Bone marrow (tissue), 2 donors: Measurements from ENCODE around the gene FBL.
A peak's percentile ranks its signal among the peaks of the same experiment; 100 is the strongest.
"Not testable (repeated sequence)": the region's sequence is repeated elsewhere in the genome, so short reads cannot be mapped to it uniquely, and the experiment has no call there.

Source experiments
- DNase-seq, 2 donors: peaks; one replicate each; lab custom pipeline; 2025; lab: John Stamatoyannopoulos, UW

The FBL gene

DNA sequence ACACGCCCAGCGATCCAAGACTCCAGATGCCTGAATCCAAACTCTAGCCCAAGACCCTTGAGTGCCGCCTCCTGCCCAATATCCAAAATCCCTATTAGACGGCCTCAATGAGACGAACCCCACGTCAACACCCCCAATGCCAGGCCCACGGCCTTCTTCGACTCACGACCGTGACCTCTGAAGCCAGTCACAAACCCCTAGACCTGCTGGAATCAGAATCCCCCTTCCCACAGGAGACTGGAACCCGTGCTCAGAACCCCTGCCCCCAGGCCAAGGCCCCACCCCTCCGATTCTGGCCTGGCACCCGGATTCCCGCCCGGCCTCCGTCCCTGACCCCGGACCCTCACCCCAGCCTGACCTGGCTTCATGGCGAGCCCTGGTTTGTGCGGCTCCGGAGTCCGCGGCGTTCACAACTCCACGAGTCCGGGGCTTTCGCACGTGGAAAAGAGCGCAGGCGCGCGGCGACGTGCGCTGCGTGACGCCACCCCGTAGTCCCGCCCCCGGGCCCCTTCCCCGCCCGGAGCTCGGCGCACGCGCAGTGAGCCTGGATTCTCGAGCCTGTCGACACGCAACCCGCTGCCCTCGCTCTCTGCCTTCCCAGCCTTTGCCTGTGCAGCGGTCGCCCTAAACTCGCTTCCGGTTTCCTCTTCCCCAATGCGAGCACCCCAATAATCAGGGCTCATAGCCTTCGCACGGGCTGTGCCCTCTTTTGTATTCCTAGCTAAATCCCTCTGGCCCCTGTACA, at the start of gene FBL:
Gene FBL (minus strand): TSS at position 447 of the 745 bp plus-strand sequence. CDS start 79 bp downstream, at position 368.
- peak; percentile 91 to 93 for DNase-seq

DNA sequence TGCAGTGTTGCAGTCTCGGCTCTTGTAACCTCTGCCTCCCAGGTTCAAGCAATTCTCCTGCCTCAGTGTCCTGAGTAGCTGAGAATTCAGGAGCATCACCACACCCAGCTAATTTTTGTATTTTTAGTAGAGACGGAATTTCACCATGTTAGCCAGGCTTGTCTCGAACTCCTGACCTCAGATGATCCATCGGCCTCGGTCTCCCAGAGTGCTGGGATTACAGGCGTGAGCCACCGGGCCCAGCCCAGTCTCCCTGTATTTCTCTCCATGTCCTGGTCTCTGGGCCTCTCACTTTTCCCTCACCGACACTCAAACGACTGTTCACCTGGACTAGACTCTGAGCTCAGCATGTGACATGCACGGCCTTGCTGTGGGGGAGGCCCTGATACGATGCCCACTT, 48.9 kb upstream of the FBL start:
- DNase-seq = not testable (repeated sequence)

GRCh38 chr19:39894236-39894606, 48.0 kb upstream of the FBL start:
- DNase-seq = not testable (repeated sequence)

DNA sequence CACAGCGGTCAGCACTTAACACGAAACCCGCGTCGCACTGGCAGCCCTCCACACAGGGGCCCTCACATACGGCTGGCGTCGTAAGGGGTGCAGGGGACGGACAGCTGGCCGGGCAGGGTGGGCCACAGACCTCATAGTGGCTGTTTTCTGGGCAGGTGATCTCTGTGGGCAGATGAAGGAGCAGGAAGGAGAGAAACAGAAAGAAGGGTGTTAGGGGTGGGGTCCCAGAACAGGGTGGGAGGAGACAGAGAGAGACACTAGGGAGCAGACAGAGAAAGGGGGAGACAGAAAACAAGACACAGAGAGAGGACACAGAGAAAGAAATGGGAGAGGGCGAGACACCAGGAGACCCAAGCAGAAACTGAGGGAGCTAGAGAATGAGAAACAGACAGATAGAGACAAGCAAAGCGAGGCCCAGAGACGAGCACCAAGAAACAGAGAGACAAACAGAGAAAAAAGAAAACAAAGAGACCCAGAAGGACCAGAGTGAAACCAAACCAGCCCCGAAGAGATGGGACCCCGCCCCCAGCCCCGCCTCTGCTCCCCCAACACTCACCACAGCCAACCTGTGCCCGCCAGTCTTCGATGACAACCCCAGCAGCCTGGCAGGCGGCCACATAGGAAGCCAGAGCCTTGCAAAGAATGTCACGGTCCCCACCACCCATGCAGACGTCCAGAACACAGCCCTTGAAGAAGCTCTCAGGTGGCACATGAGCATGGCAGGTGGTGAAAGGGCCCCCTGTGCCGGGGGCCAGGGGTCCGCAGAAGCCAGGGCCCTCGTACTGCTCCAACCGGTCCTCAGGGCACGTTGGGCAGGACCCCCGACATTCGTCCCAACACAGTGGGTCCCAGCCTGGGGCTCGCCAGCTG, 47.4 kb upstream of the FBL start:
- DNase-seq = not testable (repeated sequence)

GRCh38 chr19:39892506-39892902, 46.3 kb upstream of the FBL start:
- not testable (repeated sequence) for DNase-seq

GRCh38 chr19:39891660-39892505, 45.7 kb upstream of the FBL start:
- DNase-seq = not testable (repeated sequence)

DNA sequence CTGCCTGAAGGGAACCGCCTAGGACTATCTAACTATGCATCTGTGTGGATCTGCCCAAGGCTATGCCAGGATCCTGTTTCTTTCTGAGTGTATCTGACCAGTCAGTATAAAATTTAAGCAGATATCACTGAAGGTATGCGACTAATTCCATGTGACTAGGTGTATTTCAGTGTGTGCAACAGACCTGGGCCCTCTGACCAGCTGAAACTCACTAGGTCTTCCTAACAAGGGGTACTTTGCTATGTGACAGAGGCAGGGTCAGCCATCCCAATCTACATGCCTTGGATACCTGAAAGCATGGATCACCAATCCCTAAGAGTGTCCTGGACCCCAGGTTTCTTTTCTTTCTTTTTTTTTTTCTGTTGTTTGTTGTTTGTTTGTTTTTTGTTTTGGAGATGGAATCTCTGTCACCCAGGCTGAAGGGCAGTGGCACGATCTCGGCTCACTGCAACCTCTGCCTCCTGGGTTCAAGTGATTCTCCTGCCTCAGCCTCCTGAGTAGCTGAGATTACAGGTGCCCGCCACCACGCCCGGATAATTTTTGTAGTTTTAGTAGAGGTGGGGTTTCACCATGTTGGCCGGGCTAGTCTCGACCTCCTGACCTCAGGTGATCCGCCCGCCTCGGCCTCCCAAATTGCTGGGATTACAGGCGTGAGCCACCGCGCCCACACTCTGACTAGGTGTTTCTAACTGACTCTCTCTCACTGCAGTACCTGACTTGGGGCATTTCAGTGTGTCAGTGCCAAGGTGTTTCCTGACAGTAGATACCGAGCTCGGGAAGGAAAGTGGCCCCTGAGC, 44.8 kb upstream of the FBL start:
- DNase-seq = no peak

DNA sequence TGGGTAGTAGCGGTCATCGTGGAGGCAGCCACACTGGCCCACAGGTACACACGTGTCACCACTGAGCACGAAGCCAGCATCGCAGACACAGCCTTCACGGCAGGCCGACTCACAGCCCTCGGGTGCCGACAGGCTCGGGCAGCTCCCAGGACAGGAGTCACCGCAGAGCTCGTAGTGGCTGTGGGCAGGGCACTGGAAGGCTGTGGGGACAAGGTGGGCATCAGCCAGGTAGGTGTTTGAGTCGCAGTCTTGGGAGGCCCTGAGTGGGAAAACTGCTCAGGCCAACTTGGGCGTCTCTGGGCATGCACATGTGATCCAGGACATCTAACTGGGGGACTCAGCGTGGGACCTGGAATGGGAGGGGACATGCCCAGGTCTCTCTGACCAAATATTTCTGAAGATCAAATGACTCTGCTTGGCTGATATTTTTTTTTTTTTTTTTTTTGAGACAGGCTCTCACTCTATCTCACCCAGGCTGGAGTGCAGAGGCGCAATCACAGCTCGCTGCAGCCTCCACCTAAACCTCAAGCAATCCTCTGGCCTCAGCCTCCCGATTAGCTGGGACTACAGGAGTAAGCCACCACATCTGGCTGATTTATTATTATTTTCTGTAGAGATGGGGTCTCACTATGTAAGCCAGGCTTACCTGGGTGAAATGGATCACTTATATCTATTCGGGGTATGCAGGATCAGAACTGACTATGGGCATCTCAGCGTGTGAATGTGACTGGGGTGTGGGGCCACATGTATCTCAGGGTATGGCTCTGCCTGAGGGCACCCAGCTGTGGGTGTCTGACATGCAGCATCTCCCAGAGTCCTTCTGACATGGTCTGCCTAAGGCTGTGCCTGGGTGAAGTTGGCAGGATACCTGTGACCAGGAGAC, 43.9 kb upstream of the FBL start:
- DNase-seq = not testable (repeated sequence)

DNA sequence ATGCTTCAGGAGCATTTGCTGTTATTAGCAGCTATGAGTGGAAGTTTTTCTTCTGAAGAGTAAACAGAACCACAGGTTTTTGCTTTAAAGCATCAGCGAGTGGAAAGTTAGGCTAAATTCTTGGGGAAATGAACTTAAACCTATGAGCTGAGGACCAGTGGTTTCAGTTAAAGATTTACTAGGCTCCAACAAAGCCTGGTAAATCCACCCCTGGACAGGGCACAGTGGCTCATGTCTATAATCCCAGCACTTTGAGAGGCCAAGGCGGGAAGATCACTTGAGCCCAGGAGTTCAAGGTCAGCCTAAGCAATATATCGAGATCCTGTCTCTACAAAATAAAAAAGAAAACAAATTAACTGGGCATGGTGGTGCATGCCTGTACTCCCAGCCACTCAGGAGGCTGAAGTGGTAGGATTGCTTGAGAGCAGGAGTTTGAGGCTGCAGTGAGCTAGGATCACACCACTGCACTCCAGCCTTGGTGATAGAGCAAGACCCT, 41.3 kb upstream of the FBL start:
- DNase-seq = not testable (repeated sequence)

DNA sequence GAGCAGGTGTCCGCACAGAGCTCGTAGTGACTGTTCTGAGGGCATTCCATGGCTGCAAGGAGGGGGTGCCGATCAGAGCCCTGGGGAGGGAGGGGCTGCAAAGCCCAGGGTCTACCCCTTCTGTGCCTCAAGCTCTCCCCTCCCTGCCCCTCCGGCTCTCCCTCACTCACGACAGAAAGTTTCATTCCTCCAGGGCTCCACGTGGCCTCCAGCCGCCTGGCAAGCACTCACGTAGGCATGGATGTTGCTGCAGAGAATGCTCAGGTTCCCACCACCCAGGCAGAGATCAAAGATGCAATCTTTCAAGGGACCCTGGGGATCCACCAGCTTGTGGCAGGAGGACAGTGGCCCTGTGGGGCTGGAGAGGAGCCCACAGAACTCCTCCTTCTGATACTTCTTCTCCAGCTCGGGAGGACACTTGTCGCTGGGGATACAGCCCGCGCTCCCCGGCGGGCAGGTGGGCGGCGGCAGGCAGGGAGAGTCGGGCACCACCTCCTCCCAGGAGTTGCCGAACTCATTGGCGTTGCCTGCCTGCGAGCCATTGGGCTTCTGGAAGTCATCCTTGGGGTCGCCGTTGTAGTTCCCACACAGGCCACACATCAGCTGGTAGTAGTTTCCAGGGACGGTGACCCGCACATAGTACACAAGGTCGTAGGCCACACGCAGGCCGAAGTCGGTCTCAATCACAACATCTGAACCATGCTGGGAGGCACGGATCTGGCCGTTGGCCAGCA, 39.8 kb upstream of the FBL start:
- DNase-seq = not testable (repeated sequence)

- not testable (repeated sequence) for DNase-seq
Measured at GRCh38 chr19:39884721-39885120, 38.5 kb upstream of the FBL start.

GRCh38 chr19:39882645-39883044, 36.5 kb upstream of the FBL start:
- not testable (repeated sequence) for DNase-seq

GRCh38 chr19:39881495-39882110, 35.4 kb upstream of the FBL start:
- peak in 1 of 2 donors; percentile 19 for DNase-seq

- DNase-seq = not testable (repeated sequence)
Measured at GRCh38 chr19:39880241-39880640, 34.1 kb upstream of the FBL start.

GRCh38 chr19:39879796-39880195, 33.6 kb upstream of the FBL start:
- DNase-seq = not testable (repeated sequence)

- not testable (repeated sequence) for DNase-seq
Measured at GRCh38 chr19:39878866-39879265, 32.7 kb upstream of the FBL start.

GRCh38 chr19:39878398-39878797, 32.2 kb upstream of the FBL start:
- DNase-seq = no peak

DNA sequence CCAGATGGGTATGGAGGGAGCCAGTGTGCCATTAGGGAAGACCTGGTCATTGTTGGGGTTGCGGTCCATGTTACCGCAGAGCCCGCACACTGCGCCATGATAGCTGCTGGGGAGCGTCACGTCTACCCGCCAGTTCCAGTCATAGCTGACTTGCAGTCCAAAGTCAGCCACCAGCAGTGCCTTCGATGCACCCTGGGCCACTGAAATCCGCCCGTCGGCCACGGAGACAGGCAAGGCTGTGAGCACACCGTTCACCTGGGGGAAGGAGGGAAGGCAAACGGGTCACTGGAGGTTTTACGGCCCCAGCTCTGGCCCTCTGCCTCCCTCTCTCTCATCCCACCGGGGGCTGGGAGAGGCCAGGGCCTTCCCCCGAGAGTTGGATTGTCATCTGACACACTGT, 31.8 kb upstream of the FBL start:
- not testable (repeated sequence) for DNase-seq

- not testable (repeated sequence) for DNase-seq
Measured at GRCh38 chr19:39877488-39877887, 31.3 kb upstream of the FBL start.
